Mononuclear cell (primary cell): Measurements from ENCODE around the gene CBLC. TPM values are rescaled to one million over a fixed set of nuclear protein-coding genes. Genes with fewer than 3 reads are reported as not detected.

Source experiments
- H3K27me3 ChIP-seq: 2 replicates; pipeline ENCODE4 v1.6.0; 2011; ENCODE audit warnings: low read length, control low read depth; ENCODE audit not compliant: insufficient read depth
- H3K4me1 ChIP-seq: 2 replicates; pipeline ENCODE4 v1.5.1; 2011; ENCODE audit warnings: mild to moderate bottlenecking, low read length, control low read depth; ENCODE audit not compliant: insufficient read depth
- H3K4me3 ChIP-seq: 2 replicates; pipeline ENCODE4 v1.5.1; 2011; ENCODE audit warnings: mild to moderate bottlenecking, low read length, moderate library complexity
- H3K9me3 ChIP-seq: 2 replicates; pipeline ENCODE4 v1.5.1; 2011; ENCODE audit warnings: low read depth, mild to moderate bottlenecking, control low read depth, low read length
- total RNA-seq: library from RNA; depleted of rRNA; stranded (reverse); fragments of >200 nt; gene quantifications from one replicate; pipeline ENCODE4 v1.2.3, GENCODE V29; 2012

Gene CBLC
- total RNA-seq, 1 donor = not detected

- Histone ChIP-seq H3K4me1 (peaks cover 92% of the 10 kb centered on the region), H3K27me3 (no peaks in the 10 kb centered on the region), H3K4me3 (no peak overlapping the region), H3K9me3 (no peaks in the 10 kb centered on the region)
Measured at GRCh38 chr19:44742330-44743061, 35.2 kb upstream of the CBLC start.

DNA sequence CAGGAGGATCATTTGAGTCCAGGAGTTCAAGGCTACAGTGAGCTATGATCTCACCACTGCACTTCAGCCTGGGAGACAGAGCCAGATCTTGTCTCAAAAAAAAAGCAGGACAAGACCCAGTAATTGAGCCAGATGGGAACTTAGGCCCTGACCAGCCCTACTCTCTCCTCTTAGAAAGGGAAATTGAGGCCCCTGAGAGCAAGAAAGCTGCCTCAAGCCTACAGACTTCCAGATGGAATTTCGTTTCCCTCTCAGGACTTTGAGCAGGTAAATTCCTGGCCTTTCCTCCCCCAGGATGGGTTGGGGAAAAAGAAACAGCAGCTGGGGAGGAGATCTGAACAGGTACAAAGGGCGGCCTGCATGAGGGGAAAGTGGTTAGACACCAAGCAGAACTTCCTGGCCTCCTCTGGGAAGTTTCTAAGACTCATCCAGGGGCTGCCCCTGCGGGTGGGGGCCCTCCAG is 32.8 kb upstream of the CBLC start:
- H3K4me3 ChIP-seq = no peak overlapping the region
- peaks cover 87% of the 10 kb centered on the region for H3K4me1 ChIP-seq
- no peaks in the 10 kb centered on the region for H3K9me3 ChIP-seq
- no peaks in the 10 kb centered on the region for H3K27me3 ChIP-seq

- Histone ChIP-seq H3K27me3 (no peaks in the 10 kb centered on the region), H3K4me3 (no peak overlapping the region), H3K9me3 (no peaks in the 10 kb centered on the region), H3K4me1 (peaks cover 89% of the 10 kb centered on the region)
Measured at GRCh38 chr19:44745341-44745831, 32.3 kb upstream of the CBLC start.

DNA sequence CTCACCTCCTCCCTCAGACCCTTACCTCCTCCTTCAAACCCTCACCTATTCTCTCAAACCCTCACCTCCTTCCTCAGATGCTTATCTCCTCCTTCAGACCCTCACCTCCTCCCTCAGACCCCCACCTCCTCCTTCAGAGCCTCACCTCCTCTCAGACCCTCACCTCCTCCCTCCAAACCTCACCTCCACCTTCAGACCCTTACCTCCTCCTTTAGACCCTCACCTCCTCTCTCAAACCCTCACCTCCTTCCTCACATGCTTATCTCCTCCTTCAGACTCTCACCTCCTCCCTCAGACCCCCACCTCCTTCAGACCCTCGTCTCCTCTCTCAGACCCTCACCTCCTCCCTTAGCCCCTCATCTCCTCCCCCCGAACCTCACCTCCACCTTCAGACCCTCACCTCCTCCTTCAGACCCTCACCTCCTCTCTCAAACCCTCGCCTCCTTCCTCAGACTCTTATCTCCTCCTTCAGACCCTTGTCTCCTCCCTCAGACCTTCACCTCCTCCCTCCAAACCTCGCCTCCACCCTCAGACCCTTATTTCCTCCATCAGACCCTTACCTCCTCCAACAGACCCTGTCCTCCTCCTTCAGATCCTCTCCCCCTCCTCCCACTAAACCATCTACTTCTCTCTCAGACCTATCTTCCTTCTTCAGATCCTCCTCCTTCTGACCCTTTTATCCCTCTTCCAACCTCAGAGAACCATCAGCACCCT is 31.6 kb upstream of the CBLC start:
- Histone ChIP-seq H3K27me3 (no peaks in the 10 kb centered on the region), H3K4me1 (peaks cover 89% of the 10 kb centered on the region), H3K4me3 (no peak overlapping the region), H3K9me3 (no peaks in the 10 kb centered on the region)

- peaks cover 89% of the 10 kb centered on the region for H3K4me1 ChIP-seq
- no peak overlapping the region for H3K4me3 ChIP-seq
- no peaks in the 10 kb centered on the region for H3K27me3 ChIP-seq
- H3K9me3 ChIP-seq = no peaks in the 10 kb centered on the region
Measured at GRCh38 chr19:44746616-44746945, 31.1 kb upstream of the CBLC start.

GRCh38 chr19:44746946-44747738 is 30.5 kb upstream of the CBLC start:
- peak overlapping the region; percentile 60 for H3K4me3 ChIP-seq
- H3K9me3 ChIP-seq = no peaks in the 10 kb centered on the region
- no peaks in the 10 kb centered on the region for H3K27me3 ChIP-seq
- peaks cover 91% of the 10 kb centered on the region for H3K4me1 ChIP-seq

DNA sequence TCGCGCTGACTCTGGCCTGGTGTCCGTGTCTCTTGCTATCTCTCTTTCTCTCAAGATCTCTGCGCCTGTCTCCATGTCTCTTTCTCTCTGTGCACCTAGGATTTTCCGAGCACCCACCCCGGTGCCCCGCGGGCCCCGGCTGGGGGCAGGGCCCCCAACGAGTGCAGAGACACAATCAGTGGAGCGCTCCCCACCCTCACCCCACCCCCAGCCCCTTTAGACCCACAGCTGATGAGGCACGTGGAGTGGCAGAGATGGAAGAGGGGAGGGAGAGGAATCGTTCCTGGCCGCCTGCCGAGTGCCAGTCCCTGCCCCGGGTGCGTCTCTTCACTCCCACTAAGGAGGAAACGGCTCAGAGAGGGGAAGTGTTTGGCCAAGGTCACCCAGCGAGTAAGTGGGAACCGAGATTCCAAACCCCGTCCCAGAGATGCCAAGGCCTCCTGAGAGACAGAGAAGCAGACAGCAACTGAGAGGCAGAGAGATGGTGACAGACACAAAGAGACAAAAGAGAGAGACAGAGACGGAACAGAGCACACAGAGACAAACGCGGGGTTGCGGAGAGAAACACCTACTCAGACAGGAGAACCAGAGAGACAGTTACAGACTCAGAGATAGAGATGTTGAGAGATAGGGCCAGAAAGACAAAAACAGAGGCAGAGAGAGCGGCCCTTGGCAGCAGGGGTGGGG is 29.8 kb upstream of the CBLC start:
- H3K4me1 ChIP-seq = peaks cover 91% of the 10 kb centered on the region
- H3K27me3 ChIP-seq = no peaks in the 10 kb centered on the region
- no peaks in the 10 kb centered on the region for H3K9me3 ChIP-seq
- peak overlapping the region; percentile 60 for H3K4me3 ChIP-seq

DNA sequence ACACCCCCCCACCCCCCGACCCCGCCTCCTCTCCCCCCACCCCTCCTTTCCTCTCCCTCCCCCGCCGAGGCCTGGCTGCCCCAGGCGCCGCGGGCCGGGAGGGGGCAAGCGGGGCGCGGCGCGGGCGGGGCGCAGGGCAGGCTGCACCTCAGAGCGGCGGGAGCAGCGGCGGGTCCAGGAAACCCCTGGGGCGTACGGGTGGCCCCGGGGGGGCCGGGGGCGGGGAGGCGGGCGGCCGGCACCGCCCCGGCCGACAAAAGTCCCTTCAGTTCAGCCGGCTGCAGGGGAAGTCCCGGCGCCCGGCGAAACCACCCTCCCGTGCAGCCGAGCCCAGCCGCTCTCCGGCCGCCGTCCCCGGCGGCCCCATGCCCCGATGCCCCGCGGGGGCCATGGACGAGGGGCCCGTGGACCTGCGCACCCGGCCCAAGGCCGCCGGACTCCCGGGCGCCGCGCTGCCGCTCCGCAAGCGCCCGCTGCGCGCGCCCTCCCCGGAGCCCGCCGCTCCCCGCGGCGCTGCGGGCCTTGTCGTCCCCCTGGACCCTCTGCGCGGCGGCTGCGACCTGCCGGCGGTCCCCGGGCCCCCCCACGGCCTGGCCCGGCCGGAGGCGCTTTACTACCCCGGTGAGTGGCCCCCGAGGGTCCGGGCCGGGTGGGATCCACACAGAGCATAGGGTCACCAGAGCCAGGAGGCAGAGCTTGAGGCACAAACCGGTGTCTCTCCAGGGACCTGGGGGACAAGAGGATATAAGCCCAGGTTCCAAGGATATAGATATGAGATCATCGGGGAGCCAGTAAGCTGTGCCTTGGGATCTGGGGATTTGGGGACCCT is 29.1 kb upstream of the CBLC start, which contains the start of gene BCL3:
Gene BCL3, plus strand, starts transcription at position 283 of the 829 bp plus-strand sequence. Its CDS starts 83 bp downstream, at position 366.
- peak within 1 kb of the TSS; percentile 86 for H3K4me3 ChIP-seq
- H3K9me3 ChIP-seq = no peaks in the 10 kb centered on the region
- peaks cover 87% of the 10 kb centered on the region for H3K4me1 ChIP-seq
- no peaks in the 10 kb centered on the region for H3K27me3 ChIP-seq

DNA sequence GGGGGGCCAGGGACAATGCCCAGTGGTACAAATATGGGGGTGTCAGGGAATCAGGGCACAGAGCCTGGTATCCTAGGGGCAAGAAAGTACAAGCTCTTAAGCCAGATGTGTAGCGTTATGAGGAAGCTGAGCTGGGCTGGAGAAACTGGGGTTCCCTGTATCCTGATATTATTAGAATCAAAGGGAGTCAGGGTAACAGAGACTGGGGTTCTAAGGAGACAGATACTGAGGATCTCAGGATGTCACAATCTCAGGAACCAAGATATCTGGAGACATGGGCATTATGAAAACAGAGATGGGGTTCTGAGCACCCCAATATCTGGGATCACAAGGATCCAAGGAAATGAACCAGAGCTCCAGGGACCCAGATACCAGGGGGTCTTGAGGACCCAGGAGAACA is 28.4 kb upstream of the CBLC start:
- Histone ChIP-seq H3K9me3 (no peaks in the 10 kb centered on the region), H3K27me3 (no peaks in the 10 kb centered on the region), H3K4me3 (peak overlapping the region; percentile 86), H3K4me1 (peaks cover 85% of the 10 kb centered on the region)

DNA sequence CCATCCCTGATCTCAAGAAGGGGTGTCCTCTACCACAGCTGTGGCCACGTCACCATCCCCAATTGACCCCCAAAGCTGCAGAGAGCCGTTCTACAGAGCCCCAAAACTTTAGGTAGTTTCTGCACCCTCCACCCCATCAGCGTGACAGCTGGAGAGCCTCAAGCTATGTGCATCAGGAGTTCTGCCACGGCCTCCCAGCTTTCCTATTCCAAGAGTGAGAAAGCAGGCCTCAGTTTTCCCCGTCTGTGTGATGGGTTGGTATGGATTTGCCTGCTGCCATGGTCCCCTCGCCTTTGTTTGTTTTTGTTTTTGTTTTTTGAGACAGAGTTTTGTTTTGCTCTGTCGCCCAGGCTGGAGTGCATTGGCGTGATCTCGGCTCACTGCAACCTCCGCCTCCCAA is 27.7 kb upstream of the CBLC start:
- Histone ChIP-seq H3K4me3 (peak overlapping the region; percentile 86), H3K4me1 (peaks cover 84% of the 10 kb centered on the region), H3K9me3 (no peaks in the 10 kb centered on the region), H3K27me3 (no peaks in the 10 kb centered on the region)

- no peaks in the 10 kb centered on the region for H3K9me3 ChIP-seq
- H3K4me1 ChIP-seq = peaks cover 80% of the 10 kb centered on the region
- peak overlapping the region; percentile 4 for H3K4me3 ChIP-seq
Measured at GRCh38 chr19:44752123-44752815, 25.4 kb upstream of the CBLC start.

GRCh38 chr19:44752816-44753625 is 24.7 kb upstream of the CBLC start:
- no peaks in the 10 kb centered on the region for H3K27me3 ChIP-seq
- peaks cover 73% of the 10 kb centered on the region for H3K4me1 ChIP-seq
- no peaks in the 10 kb centered on the region for H3K9me3 ChIP-seq
- peak overlapping the region; percentile 64 for H3K4me3 ChIP-seq

More at GRCh38 chr19:44752123-44752815, 25.4 kb upstream of the CBLC start:
- H3K27me3 ChIP-seq = no peaks in the 10 kb centered on the region

DNA sequence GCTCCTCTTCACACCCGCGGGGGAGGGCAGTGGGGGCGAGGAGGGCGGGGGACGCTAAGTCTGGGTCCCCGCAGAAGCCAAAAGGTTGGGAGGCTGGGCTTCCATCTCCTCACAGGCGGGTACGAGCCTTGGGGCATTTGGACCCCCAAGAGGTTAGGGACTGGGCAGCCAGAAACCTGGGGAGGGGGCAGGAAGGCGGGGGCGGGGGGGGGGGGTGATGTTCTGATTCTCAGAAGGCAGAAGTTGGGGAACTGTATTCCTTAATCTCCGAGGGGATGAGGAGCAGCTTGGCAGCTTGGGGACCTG is 24.1 kb upstream of the CBLC start:
- peaks cover 71% of the 10 kb centered on the region for H3K4me1 ChIP-seq
- H3K4me3 ChIP-seq = peak overlapping the region; percentile 64
- H3K27me3 ChIP-seq = no peaks in the 10 kb centered on the region
- no peaks in the 10 kb centered on the region for H3K9me3 ChIP-seq
